AG04450 (cell line): ENCODE measurements around the gene NSUN6. TPM values are rescaled to one million over a fixed set of nuclear protein-coding genes. Genes with fewer than 3 reads are reported as not detected.

ENCODE experiments used
- CTCF ChIA-PET: fragments of 300-600, 350-600 bp; formaldehyde crosslinking; extraction: SDS; loops from one replicate; lab custom pipeline; 2022; ENCODE audit warnings: antibody characterized with exemption, inconsistent platforms; lab: Charles Lee
- POLR2A ChIA-PET: fragments of 350-600 bp; formaldehyde crosslinking; extraction: SDS; loops from one replicate; lab custom pipeline; 2021; ENCODE audit warnings: antibody characterized with exemption, inconsistent platforms; lab: Yijun Ruan, JAX
- DNase-seq: peaks from one replicate; pipeline ENCODE4 v3.0.0-alpha.2; 2011; ENCODE audit warnings: low read depth, low spot score
- H3K27ac ChIP-seq: one replicate; pipeline ENCODE4 v1.5.1; 2012; ENCODE audit warnings: low read depth, low read length, control low read depth
- H3K27me3 ChIP-seq: one replicate; pipeline ENCODE4 v1.6.0; 2012; ENCODE audit warnings: low read length; ENCODE audit not compliant: control insufficient read depth, insufficient read depth
- H3K4me3 ChIP-seq: 2 replicates; pipeline ENCODE4 v1.5.1; 2011; ENCODE audit warnings: mild to moderate bottlenecking, low read depth, low read length, control low read depth
- H3K9me3 ChIP-seq: 2 replicates; pipeline ENCODE4 v1.5.1; 2012; ENCODE audit warnings: low read length; ENCODE audit not compliant: control insufficient read depth, insufficient read depth
- CTCF ChIP-seq: IDR thresholded peaks from 2 replicates; pipeline ENCODE4 v1.5.1; 2011; ENCODE audit warnings: low read depth, low read length, control low read depth, inconsistent platforms
- polyA minus RNA-seq: library from RNA; depleted of rRNA, polyadenylated mRNA; stranded (reverse); fragments of >200 nt; gene quantifications from 2 replicates; pipeline ENCODE4 v1.2.3, GENCODE V29; 2011; rRNA and poly(A)+ RNA removed
- polyA plus RNA-seq: library from polyadenylated mRNA; depleted of rRNA; stranded (reverse); fragments of >200 nt; gene quantifications from 2 replicates; pipeline ENCODE4 v1.2.3, GENCODE V29; 2011; rRNA removed

Gene NSUN6, protein sequence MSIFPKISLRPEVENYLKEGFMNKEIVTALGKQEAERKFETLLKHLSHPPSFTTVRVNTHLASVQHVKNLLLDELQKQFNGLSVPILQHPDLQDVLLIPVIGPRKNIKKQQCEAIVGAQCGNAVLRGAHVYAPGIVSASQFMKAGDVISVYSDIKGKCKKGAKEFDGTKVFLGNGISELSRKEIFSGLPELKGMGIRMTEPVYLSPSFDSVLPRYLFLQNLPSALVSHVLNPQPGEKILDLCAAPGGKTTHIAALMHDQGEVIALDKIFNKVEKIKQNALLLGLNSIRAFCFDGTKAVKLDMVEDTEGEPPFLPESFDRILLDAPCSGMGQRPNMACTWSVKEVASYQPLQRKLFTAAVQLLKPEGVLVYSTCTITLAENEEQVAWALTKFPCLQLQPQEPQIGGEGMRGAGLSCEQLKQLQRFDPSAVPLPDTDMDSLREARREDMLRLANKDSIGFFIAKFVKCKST
- polyA plus RNA-seq, result 6.0 and 7.6 TPM in 2 replicates
- 6.9 and 10.6 TPM in 2 replicates for polyA minus RNA-seq

DNA sequence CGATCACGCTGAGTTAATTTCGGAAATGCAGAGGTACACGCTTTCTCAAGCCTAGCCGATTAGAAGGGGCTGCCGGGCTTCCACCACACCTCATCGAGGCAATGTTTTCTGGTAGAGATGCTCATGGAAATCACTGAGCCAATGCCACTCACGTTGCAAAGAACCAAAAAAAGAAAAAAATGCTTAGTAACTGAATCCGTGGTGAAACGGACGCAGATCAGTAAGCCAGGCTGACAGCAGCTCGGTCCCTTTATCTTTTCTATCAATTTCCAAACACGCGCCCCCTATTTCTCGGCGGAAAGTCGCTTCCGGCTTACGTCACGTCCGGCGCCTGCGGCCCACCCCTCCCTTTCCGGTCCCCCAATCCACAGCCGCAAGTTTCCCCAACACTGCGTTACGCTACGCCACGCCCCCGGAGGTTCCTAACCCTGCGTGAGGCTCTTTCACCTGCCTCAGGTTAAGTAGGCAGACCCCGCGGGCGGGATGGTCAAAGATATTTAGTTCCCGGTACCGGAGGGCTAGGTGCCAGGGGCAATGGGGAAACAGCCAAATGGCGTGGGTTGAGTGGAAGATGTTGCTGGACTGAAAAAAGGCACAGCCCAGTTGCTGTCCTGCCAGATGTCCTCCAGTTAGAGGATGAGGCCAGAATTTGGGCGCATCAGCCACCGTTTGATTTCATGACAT, at the start of gene NSUN6:
NSUN6 (minus strand) TSS at position 264 of the 684 bp plus-strand sequence. CDS start 384 bp downstream, outside the sequence.
- Histone ChIP-seq H3K9me3 (no peaks in the 10 kb centered on the region), H3K27ac (peak within 1 kb of the TSS; percentile 73), H3K27me3 (no peaks in the 10 kb centered on the region), H3K4me3 (peak within 1 kb of the TSS; percentile 87)
- TF ChIP-seq CTCF, result no peak
- CTCF ChIA-PET, result no interaction called here
- DNase-seq, result peak; percentile 58
- POLR2A ChIA-PET, result no interaction called here

GRCh38 chr10:18699849-18700840, 48.8 kb upstream of the NSUN6 start:
- Histone ChIP-seq H3K4me3 (no peak overlapping the region), H3K27ac (no peak overlapping the region), H3K27me3 (no peaks in the 10 kb centered on the region), H3K9me3 (peaks cover 5% of the 10 kb centered on the region; the same call in 1 of the 2 replicates)
- TF ChIP-seq CTCF, result no peak
- CTCF ChIA-PET, result no interaction called here
- POLR2A ChIA-PET, result interaction anchor here (0.6 to 1.1 kb wide), 2 partner anchors 16 to 33 kb away, joined by 3 read pairs; no protein-coding TSS in a partner anchor
- DNase-seq, result peak; percentile 20

DNA sequence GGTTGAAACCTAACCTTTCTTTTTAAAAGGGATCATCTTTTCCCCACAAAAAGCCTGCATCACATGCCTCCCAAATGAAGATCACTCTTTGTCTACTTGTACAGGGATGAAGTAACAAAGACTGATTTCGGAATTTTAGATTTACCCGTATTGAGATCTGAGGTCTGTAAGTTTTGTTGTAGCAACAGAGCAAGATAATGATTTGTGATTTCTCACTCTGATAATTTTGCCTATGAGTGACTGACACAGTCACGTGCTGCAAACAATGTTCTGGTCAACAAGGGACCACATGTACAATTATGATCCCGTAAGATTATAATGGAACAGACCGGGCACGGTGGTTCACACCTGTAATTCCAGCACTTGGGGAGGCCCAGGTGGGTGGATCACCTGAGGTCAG, 39.2 kb upstream of the NSUN6 start:
- Histone ChIP-seq H3K9me3 (no peaks in the 10 kb centered on the region), H3K27ac (no peak overlapping the region), H3K4me3 (no peak overlapping the region), H3K27me3 (no peaks in the 10 kb centered on the region)
- POLR2A ChIA-PET, result no interaction called here
- CTCF ChIA-PET, result interaction anchor here (1.2 kb wide), 1 partner anchor 721 kb away, joined by 4 read pairs; no protein-coding TSS in a partner anchor
- TF ChIP-seq CTCF, result no peak
- DNase-seq, result no peak

- Histone ChIP-seq H3K9me3 (no peaks in the 10 kb centered on the region), H3K27me3 (no peaks in the 10 kb centered on the region), H3K27ac (no peak overlapping the region), H3K4me3 (no peak overlapping the region)
- TF ChIP-seq CTCF, result peak; percentile 54
- ChIA-PET CTCF (interaction anchor here (0.5 to 2.2 kb wide), 15 partner anchors 13 to 1128 kb away, joined by 3 to 16 read pairs (median 3); no protein-coding TSS in a partner anchor), POLR2A (interaction anchor here (1.3 kb wide), 1 partner anchor 24 kb away, joined by 4 read pairs; no protein-coding TSS in a partner anchor)
- no peak for DNase-seq
These were observed 38.1 kb upstream of the NSUN6 start for GRCh38 chr10:18689498-18689897.
